ENCODE results near the gene ZNF552.
A peak's percentile ranks its signal among the peaks of the same experiment; 100 is the strongest.

ZNF552 gene

DNA sequence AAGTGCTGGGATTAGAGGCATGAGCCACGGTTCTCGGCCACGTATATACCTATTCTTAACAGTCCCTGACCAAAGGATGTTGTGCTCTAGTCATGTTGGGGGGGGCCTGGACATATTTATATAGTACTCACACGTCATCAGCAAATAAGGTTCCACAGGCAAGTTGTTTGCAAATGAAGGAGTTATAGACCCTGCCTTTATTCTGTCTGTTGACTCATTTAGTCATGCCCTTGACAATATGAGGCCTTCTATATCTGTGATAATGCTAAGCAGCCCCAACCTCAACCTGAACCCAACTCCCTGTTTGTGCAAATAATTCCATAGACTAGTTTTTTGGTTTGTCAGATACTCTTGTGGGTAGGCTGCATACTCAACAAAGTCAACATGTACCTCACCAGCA, 36.4 kb downstream of the ZNF552 start:
- no peak for DNase-seq (ENCODE audit: low read depth, low spot score)

GRCh38 chr19:57776764-57777296, 37.9 kb downstream of the ZNF552 start:
- DNase-seq (ENCODE audit: low read depth, low spot score), result no peak

DNA sequence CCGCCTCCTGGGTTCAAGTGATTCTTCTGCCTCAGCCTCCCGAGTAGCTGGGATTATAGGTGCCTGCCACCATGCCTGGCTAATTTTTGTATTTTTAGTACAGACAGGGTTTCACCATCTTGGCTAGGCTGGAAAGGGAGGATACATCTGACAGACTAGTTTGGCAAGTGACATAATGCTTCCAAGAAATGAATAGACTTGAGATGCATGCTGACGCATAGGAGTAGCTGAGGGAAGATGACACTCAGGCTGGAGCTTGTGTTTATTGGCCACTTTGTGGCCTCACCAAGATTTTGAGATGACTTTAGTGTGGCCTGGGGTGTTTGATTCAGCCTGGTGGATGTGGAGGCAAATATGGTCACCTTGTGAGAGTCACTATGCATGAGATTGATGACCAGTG, 41.2 kb downstream of the ZNF552 start:
- DNase-seq (ENCODE audit: low read depth, low spot score), result no peak

GRCh38 chr19:57771417-57771816, 43.3 kb downstream of the ZNF552 start:
- no peak for DNase-seq (ENCODE audit: low read depth, low spot score)

DNA sequence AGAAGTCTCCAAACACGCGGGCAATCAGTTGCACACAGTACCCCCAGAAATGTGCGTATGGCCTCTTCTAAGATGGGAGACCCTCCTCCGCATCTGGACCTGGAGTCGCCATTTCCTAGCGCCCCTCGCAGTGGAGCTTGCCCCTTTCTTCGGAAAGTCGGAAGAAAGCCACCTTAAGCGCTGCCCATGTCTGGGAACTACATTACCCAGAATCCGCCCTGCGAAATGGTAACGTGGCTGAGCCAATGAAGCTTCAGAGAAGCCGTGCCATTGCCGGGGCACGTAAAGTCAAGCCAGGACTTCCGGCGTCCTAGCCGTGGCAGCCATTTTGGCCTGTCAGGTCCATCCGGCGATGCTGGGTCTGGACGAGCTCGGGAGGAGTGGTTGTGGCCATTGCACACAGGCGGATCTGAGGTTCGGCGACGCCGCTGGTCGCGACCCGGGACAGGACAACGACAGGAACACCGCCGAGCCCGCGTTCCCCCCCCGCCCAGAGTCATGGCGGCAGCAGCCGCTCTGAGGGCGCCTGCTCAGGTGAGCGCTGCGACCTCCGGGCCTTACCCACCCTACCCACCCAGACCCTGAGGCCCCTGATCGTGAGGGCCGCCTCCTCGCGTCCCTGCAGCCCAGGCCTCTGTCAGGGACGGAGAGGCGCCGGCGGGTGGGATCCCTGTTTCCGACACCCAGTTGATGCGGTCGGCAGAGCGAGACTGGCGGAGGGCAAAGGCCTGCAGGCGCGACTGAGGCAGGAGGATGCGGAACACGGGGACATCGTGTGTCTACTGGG, 45.2 kb downstream of the ZNF552 start, which contains the start of gene ZNF586:
TSS of gene ZNF586 (plus strand) at position 332 of the 787 bp plus-strand sequence. CDS start at position 499, 167 bp downstream.
- DNase-seq (ENCODE audit: low read depth, low spot score), result peak; percentile 79

- no peak for DNase-seq (ENCODE audit: low read depth, low spot score)
Observed at GRCh38 chr19:57759096-57759495, 55.6 kb downstream of the ZNF552 start.

GRCh38 chr19:57757941-57758340, 56.8 kb downstream of the ZNF552 start:
- DNase-seq (ENCODE audit: low read depth, low spot score), result no peak
